ENCODE measurements around the gene UST. TPM values are rescaled to one million over a fixed set of nuclear protein-coding genes. Genes with fewer than 3 reads are reported as not detected.
A peak's percentile ranks its signal among the peaks of the same experiment; 100 is the strongest.
"Not testable (repeated sequence)": the region's sequence is repeated elsewhere in the genome, so short reads cannot be mapped to it uniquely, and the experiment has no call there.

Gene UST
- polyA plus RNA-seq, 4 donors, result 0.81 to 4.0 (median 1.4) TPM; not detected in 1

DNA sequence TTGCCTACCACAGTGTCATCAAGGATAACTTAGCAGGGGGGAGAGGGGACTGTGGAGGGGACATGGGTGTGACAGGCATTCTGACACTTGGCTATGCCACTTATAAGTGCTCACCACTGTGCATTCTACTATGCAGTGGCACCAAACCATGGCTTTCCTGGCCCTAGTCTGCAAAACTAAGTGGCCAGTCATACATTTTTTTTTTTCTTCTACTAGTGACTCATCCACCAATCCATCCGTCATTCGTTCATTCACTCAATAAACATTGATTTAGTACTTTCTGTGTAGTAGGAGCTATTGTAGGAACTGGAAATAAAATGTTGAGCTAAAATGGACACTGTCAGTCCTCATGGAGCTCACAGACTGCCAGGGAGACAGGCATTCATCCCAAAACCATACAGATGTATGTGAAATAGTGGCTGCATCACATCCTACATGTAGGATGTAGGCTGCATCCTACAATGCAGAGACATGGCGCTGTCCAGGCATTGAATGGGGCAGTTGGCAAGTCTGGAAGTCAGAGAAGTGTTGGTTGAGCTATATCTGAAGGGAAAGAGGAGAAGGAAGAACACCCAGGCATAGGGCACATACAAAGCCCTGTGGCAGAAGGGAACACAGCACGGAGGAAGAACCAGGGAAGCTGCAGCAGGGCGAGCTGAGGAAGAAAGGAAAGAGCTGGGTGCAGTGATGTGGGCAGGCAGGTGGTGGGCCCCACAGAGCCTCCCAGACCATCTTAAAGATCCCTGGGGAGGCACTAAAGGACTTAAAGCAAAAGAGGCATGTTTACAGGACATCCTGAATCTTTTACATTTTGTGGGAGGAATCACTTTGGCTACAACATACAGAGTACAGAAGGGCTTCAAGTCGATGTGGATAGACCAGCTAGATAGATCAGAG is 224.4 kb downstream of the UST start:
- no peaks in the 10 kb centered on the region for H3K9me3 ChIP-seq (ENCODE audit: control insufficient read depth in 2 of 2, insufficient read depth in 1 of 2, low read depth in 1 of 2, low read length in 1 of 2)
- no peak overlapping the region for H3K4me3 ChIP-seq (ENCODE audit: low read depth in 1 of 3, low read length in 3 of 3)
- WGBS, 3 donors, result 75 to 80% (median 77%) methylated on average over 6 of the region's 6 CpGs
- DNase-seq, result no peak
- no peaks in the 10 kb centered on the region for H3K4me1 ChIP-seq (ENCODE audit: control insufficient read depth in 3 of 3, insufficient read depth in 2 of 3, low read depth in 1 of 3, low read length in 2 of 3)
- H3K27ac ChIP-seq (ENCODE audit: low read depth in 1 of 3, low read length in 2 of 3), result no peak overlapping the region
- no peaks in the 10 kb centered on the region for H3K36me3 ChIP-seq (ENCODE audit: control insufficient read depth in 3 of 3, insufficient read depth in 2 of 3, low read depth in 1 of 3, low read length in 3 of 3)
- FAIRE-seq, result no peak
- H3K27me3 ChIP-seq (ENCODE audit: control insufficient read depth in 3 of 3, insufficient read depth in 3 of 3, low read length in 3 of 3), result peaks cover 0 to 43% (median 0%) of the 10 kb centered on the region in 3 donors

DNA sequence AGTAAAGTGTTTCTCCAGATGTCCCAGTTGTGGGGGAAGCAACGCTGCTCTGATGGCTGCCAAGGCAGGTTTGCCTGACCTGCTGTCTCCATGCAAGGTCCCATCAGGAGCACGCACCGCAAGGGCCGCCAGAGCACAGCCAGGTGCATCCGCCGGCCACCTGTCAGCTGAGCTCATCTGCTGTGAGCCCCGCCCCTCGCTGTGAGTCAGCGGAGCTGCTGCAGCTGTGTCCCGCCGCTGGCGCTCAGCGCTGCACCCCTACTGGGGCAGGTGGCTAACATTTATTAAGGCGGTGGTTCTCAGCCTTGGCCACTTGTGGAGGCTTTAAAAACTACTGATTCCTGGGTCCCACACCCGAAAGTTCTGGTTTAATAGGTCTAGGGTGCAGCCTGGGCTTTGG is 225.7 kb downstream of the UST start:
- no peak overlapping the region for H3K27ac ChIP-seq (ENCODE audit: low read depth in 1 of 3, low read length in 2 of 3)
- no peak overlapping the region for H3K4me3 ChIP-seq (ENCODE audit: low read depth in 1 of 3, low read length in 3 of 3)
- WGBS, 3 donors, result 7 to 34% (median 24%) methylated on average over 13 to 15 of the region's 15 CpGs
- H3K36me3 ChIP-seq (ENCODE audit: control insufficient read depth in 3 of 3, insufficient read depth in 2 of 3, low read depth in 1 of 3, low read length in 3 of 3), result no peaks in the 10 kb centered on the region
- no peak for FAIRE-seq
- no peaks in the 10 kb centered on the region for H3K4me1 ChIP-seq (ENCODE audit: control insufficient read depth in 3 of 3, insufficient read depth in 2 of 3, low read depth in 1 of 3, low read length in 2 of 3)
- H3K9me3 ChIP-seq (ENCODE audit: control insufficient read depth in 2 of 2, insufficient read depth in 1 of 2, low read depth in 1 of 2, low read length in 1 of 2), result no peaks in the 10 kb centered on the region
- peak; percentile 67 to 81 for DNase-seq
- peaks cover 0 to 42% (median 0%) of the 10 kb centered on the region in 3 donors for H3K27me3 ChIP-seq (ENCODE audit: control insufficient read depth in 3 of 3, insufficient read depth in 3 of 3, low read length in 3 of 3)

DNA sequence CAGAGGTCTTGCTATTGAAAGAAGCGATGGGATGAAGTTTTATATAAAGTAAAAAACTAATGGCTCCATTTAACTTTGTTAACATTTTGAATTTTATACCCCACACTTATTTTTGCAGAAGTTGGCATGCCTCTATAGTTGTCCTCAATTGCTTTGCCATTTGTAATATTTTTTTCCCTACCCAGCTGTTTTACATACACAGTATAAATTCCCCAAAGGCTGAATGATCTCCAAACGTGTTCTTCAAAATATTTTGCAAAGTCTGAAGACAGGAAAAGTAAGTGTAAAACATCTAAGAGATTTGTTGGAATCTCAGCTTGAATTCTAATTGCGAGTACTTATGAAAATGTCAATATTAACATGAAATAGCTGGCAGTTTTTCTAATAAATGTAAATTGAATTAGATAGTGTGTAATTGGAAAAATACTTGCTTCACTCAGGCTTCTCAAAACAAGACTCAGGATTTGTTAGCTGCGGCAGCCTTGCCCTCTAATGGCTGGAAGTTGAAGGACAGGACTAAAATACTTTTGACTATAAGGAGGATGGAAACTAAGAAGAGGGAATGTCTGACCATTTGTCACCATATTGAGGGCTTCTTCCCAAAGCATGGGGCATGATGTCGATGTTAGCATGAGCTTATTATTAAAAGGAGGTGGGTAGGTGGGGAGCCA is 226.8 kb downstream of the UST start:
- Histone ChIP-seq H3K9me3 (ENCODE audit: control insufficient read depth in 2 of 2, insufficient read depth in 1 of 2, low read depth in 1 of 2, low read length in 1 of 2) (no peaks in the 10 kb centered on the region), H3K36me3 (ENCODE audit: control insufficient read depth in 3 of 3, insufficient read depth in 2 of 3, low read depth in 1 of 3, low read length in 3 of 3) (no peaks in the 10 kb centered on the region), H3K4me3 (ENCODE audit: low read depth in 1 of 3, low read length in 3 of 3) (no peak overlapping the region), H3K4me1 (ENCODE audit: control insufficient read depth in 3 of 3, insufficient read depth in 2 of 3, low read depth in 1 of 3, low read length in 2 of 3) (no peaks in the 10 kb centered on the region), H3K27me3 (ENCODE audit: control insufficient read depth in 3 of 3, insufficient read depth in 3 of 3, low read length in 3 of 3) (peaks cover 0 to 39% (median 0%) of the 10 kb centered on the region in 3 donors), H3K27ac (ENCODE audit: low read depth in 1 of 3, low read length in 2 of 3) (no peak overlapping the region)
- whole genome bisulfite sequencing, 3 donors, result 54 to 65% (median 62%) methylated on average over 5 of the region's 5 CpGs
- DNase-seq (peak; percentile 14 to 24), FAIRE-seq (no peak)

DNA sequence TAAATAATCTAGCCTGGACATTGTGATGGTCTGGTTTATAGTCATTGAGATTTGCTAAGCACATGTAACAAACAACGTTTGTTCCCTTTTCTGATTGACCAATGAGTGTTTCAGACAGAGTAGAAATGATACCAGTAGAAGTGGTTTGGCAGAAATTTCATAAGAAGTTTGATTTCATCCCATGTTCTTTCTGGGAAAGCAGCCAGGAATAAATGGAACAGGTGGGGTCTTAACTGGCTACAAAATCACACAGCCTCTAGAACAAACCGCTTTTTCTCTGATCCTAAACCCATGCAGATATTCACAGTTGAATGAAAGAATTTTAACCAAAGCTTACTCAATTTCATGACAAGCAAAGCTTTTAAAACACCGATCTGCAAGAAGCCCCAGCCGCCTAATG is 227.5 kb downstream of the UST start:
- DNase-seq, result no peak
- 76 to 77% (median 76%) methylated on average over 4 of the region's 4 CpGs for WGBS, 3 donors
- no peaks in the 10 kb centered on the region for H3K9me3 ChIP-seq (ENCODE audit: control insufficient read depth in 2 of 2, insufficient read depth in 1 of 2, low read depth in 1 of 2, low read length in 1 of 2)
- no peaks in the 10 kb centered on the region for H3K4me1 ChIP-seq (ENCODE audit: control insufficient read depth in 3 of 3, insufficient read depth in 2 of 3, low read depth in 1 of 3, low read length in 2 of 3)
- no peak overlapping the region for H3K4me3 ChIP-seq (ENCODE audit: low read depth in 1 of 3, low read length in 3 of 3)
- H3K27me3 ChIP-seq (ENCODE audit: control insufficient read depth in 3 of 3, insufficient read depth in 3 of 3, low read length in 3 of 3), result peaks cover 0 to 36% (median 0%) of the 10 kb centered on the region in 3 donors
- H3K27ac ChIP-seq (ENCODE audit: low read depth in 1 of 3, low read length in 2 of 3), result no peak overlapping the region
- FAIRE-seq, result no peak
- H3K36me3 ChIP-seq (ENCODE audit: control insufficient read depth in 3 of 3, insufficient read depth in 2 of 3, low read depth in 1 of 3, low read length in 3 of 3), result no peaks in the 10 kb centered on the region

DNA sequence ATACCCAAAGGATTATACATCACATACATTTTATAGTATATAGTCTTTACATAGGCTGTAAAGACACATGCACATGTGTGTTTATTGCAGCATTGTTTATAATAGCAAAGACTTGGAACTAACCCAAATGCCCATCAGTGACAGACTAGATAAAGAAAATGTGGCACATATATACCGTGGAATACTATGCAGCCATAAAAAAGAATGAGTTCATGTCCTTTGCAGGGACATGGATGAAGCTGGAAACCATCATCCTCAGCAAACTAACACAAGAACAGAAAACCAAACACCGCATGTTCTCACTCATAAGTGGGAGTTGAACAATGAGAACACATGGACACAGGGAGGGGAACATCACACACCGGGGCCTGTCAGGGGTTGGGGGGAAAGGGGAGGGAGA is 231.5 kb downstream of the UST start:
- not testable (repeated sequence) for H3K36me3 ChIP-seq (ENCODE audit: control insufficient read depth in 3 of 3, insufficient read depth in 2 of 3, low read depth in 1 of 3, low read length in 3 of 3); FAIRE-seq; DNase-seq; H3K27me3 ChIP-seq (ENCODE audit: control insufficient read depth in 3 of 3, insufficient read depth in 3 of 3, low read length in 3 of 3); H3K4me1 ChIP-seq (ENCODE audit: control insufficient read depth in 3 of 3, insufficient read depth in 2 of 3, low read depth in 1 of 3, low read length in 2 of 3); H3K27ac ChIP-seq (ENCODE audit: low read depth in 1 of 3, low read length in 2 of 3); H3K4me3 ChIP-seq (ENCODE audit: low read depth in 1 of 3, low read length in 3 of 3); H3K9me3 ChIP-seq (ENCODE audit: control insufficient read depth in 2 of 2, insufficient read depth in 1 of 2, low read depth in 1 of 2, low read length in 1 of 2)
- 96 to 100% (median 100%) methylated on average over 1 to 2 of the region's 3 CpGs for whole genome bisulfite sequencing, 3 donors

DNA sequence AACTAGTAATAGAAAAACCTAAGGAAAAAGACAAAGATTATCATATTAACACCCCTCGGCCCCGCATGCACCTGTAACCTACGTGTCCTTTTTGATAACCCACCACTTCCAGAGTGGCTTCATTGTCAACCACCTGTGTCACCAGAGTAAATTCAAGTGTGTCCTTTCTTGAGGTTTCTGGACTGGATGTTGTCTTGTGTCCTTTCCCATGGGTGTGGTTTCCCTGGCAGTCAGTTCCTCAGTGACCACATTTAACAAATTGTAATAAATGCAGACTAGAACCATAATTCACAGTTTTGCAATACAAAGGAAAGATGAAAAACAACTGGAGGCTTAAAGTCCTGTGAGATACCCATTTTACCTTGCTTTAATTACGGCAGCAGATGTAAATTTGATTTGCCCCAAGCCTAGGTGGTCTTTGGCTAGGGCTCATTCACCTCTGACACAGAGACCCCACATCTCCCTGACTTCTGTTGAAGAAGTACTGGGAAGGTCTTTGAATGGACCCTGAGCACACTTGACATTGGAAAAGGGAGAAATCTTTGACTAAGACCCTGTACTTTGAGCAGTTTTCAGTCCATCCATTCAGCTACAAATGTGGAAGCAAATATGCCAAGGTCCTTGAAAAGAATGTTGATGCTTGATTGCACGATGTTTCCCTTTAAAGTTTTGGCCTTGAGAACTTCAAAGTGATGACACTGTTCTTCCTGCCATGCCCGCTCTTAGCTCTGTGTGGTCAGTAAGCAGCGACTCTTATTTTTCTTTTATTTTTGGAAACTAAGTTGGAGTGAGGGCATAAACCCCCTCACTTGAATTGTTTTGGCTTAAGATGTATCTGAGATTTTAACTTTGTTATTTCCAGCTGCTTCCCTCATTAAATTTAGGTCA is 232.4 kb downstream of the UST start:
- WGBS, 3 donors, result 69 to 74% (median 71%) methylated on average over 7 of the region's 7 CpGs
- H3K4me3 ChIP-seq (ENCODE audit: low read depth in 1 of 3, low read length in 3 of 3), result no peak overlapping the region
- no peaks in the 10 kb centered on the region for H3K4me1 ChIP-seq (ENCODE audit: control insufficient read depth in 3 of 3, insufficient read depth in 2 of 3, low read depth in 1 of 3, low read length in 2 of 3)
- H3K27ac ChIP-seq (ENCODE audit: low read depth in 1 of 3, low read length in 2 of 3), result no peak overlapping the region
- H3K36me3 ChIP-seq (ENCODE audit: control insufficient read depth in 3 of 3, insufficient read depth in 2 of 3, low read depth in 1 of 3, low read length in 3 of 3), result no peaks in the 10 kb centered on the region
- FAIRE-seq, result no peak
- peaks cover 0 to 7% (median 0%) of the 10 kb centered on the region in 3 donors for H3K27me3 ChIP-seq (ENCODE audit: control insufficient read depth in 3 of 3, insufficient read depth in 3 of 3, low read length in 3 of 3)
- no peak for DNase-seq
- H3K9me3 ChIP-seq (ENCODE audit: control insufficient read depth in 2 of 2, insufficient read depth in 1 of 2, low read depth in 1 of 2, low read length in 1 of 2), result no peaks in the 10 kb centered on the region

DNA sequence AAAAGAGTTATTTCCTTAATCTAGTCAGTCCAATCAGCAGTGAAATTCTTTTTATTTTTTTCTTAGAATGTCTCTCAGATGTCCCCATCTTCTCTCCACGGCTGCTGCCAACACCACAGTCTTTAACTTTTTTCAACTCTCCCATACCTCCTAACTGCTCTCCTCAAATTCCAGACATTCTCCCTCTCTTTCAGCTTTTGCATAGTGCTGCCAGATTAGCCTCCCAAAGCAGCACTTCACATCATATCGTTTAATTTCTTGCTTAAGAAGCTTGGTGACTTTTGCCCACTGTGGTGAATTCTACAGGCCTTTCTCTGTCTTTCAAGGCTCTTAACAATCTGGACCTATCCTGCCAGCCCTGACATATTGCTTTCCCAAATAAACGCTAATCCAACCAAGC is 233.4 kb downstream of the UST start:
- Histone ChIP-seq H3K9me3 (ENCODE audit: control insufficient read depth in 2 of 2, insufficient read depth in 1 of 2, low read depth in 1 of 2, low read length in 1 of 2) (no peaks in the 10 kb centered on the region), H3K4me3 (ENCODE audit: low read depth in 1 of 3, low read length in 3 of 3) (no peak overlapping the region), H3K27ac (ENCODE audit: low read depth in 1 of 3, low read length in 2 of 3) (no peak overlapping the region), H3K36me3 (ENCODE audit: control insufficient read depth in 3 of 3, insufficient read depth in 2 of 3, low read depth in 1 of 3, low read length in 3 of 3) (no peaks in the 10 kb centered on the region), H3K4me1 (ENCODE audit: control insufficient read depth in 3 of 3, insufficient read depth in 2 of 3, low read depth in 1 of 3, low read length in 2 of 3) (no peaks in the 10 kb centered on the region), H3K27me3 (ENCODE audit: control insufficient read depth in 3 of 3, insufficient read depth in 3 of 3, low read length in 3 of 3) (peaks cover 0 to 7% (median 0%) of the 10 kb centered on the region in 3 donors)
- DNase-seq (no peak), FAIRE-seq (no peak)
- 71 to 84% (median 82%) methylated on average over 3 of the region's 3 CpGs for WGBS, 3 donors

DNA sequence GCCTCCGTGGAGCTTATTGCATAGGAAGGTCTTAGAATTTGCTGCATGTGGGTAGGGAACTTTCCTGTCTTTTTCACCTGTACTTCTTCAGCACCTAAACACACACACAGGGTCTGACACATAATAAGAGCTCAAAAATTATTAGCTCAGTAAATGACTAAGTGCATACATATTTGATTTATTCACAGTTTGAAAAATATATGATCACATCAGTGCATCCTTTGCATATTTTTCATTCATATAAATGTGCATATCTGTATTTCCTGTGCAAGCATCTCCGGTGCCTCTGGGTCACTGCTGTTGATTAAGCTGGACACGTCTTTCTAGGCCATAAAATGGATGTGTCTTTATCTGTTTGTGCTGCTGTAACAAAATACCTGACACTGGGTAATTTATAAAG is 234.7 kb downstream of the UST start:
- Histone ChIP-seq H3K4me1 (ENCODE audit: control insufficient read depth in 3 of 3, insufficient read depth in 2 of 3, low read depth in 1 of 3, low read length in 2 of 3) (no peaks in the 10 kb centered on the region), H3K27me3 (ENCODE audit: control insufficient read depth in 3 of 3, insufficient read depth in 3 of 3, low read length in 3 of 3) (peaks cover 0 to 3% (median 0%) of the 10 kb centered on the region in 3 donors), H3K4me3 (ENCODE audit: low read depth in 1 of 3, low read length in 3 of 3) (no peak overlapping the region), H3K27ac (ENCODE audit: low read depth in 1 of 3, low read length in 2 of 3) (no peak overlapping the region), H3K36me3 (ENCODE audit: control insufficient read depth in 3 of 3, insufficient read depth in 2 of 3, low read depth in 1 of 3, low read length in 3 of 3) (no peaks in the 10 kb centered on the region), H3K9me3 (ENCODE audit: control insufficient read depth in 2 of 2, insufficient read depth in 1 of 2, low read depth in 1 of 2, low read length in 1 of 2) (no peaks in the 10 kb centered on the region)
- FAIRE-seq, result no peak
- DNase-seq, result no peak
- 66 to 83% (median 66%) methylated on average over 3 of the region's 3 CpGs for WGBS, 3 donors
